ENCODE data around the gene NTF3.

The NTF3 gene

DNA sequence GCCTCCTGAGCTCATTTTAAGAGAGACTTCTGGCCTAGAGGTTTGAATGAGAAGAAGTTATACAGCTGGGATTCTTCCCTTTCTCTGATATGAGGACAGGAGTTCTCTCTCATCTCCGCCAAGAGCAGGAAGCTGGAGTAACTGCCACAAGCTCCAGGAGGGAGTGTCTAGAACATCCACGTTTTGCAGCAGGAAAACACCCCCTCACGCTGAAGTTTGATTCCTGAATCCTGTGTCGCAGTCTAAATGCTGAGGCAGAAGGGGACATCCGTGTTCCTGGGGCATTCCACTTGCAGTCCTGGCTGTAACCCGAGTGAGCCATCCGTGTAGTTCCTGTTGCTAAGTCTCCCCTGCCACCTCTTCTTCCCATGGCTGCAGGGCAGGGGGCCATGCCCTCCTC is 38.3 kb downstream of the NTF3 start:
- TF ChIP-seq, protein P1, sequence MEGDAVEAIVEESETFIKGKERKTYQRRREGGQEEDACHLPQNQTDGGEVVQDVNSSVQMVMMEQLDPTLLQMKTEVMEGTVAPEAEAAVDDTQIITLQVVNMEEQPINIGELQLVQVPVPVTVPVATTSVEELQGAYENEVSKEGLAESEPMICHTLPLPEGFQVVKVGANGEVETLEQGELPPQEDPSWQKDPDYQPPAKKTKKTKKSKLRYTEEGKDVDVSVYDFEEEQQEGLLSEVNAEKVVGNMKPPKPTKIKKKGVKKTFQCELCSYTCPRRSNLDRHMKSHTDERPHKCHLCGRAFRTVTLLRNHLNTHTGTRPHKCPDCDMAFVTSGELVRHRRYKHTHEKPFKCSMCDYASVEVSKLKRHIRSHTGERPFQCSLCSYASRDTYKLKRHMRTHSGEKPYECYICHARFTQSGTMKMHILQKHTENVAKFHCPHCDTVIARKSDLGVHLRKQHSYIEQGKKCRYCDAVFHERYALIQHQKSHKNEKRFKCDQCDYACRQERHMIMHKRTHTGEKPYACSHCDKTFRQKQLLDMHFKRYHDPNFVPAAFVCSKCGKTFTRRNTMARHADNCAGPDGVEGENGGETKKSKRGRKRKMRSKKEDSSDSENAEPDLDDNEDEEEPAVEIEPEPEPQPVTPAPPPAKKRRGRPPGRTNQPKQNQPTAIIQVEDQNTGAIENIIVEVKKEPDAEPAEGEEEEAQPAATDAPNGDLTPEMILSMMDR (conservative IDR thresholded peaks at IDR 0.05) = no peak
- no peak overlapping the region for H3K27ac ChIP-seq

DNA sequence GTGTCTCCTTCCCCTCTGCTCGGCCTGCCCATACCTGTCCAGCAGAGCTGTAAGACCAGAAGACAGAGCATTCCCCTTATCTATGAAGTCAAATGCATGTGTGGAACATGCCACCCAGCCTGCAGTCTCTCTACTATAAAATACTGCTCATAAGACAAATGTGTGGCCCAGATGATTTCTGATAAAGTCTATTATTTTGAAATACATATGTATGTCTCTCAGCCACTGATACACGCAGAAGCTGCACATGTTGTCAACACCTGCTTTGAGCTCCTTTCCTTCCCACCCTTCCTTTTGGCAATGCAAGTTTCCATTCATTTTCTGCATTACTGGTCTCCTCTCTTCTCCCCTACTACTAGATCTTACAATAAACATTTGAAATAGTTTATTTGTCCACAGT is 38.8 kb downstream of the NTF3 start:
- TF ChIP-seq, protein P1 (conservative IDR thresholded peaks at IDR 0.05) = no peak
- no peak overlapping the region for H3K27ac ChIP-seq

DNA sequence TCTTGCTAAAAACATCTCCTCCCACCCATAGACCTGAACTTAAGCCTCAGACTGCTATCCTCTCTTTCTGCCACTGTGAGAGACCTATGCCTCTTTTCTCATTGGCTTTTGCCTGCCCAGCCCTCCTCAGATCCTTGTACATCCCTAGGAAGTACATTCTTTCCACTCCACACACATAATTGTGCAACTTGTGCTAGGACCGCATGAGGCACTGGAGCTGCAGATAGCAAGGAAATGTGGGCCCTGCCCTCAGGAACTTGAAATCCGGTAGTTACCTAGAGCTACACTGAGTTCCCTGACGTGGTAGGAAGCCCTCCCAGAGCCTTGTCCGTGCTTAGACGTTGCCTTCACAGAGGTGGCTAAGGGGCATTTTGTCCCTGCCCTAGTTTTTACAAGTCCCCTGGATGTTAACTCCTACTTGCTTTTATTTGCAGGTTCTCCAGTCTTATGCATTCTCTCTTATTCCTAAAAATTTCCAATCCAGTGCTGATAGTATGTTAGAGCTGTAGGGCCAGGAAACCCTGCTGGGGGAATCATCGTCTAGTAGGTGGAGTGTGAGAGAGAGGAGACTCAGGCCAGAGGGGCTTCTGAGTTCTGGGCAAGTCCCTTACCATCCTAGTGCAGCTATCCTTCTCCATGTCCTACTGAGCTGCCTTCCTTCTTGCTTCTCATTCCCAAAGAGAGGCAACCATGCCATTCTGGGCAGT is 41.3 kb downstream of the NTF3 start:
- TF ChIP-seq, protein P1 (conservative IDR thresholded peaks at IDR 0.05) = no peak
- no peak overlapping the region for H3K27ac ChIP-seq

DNA sequence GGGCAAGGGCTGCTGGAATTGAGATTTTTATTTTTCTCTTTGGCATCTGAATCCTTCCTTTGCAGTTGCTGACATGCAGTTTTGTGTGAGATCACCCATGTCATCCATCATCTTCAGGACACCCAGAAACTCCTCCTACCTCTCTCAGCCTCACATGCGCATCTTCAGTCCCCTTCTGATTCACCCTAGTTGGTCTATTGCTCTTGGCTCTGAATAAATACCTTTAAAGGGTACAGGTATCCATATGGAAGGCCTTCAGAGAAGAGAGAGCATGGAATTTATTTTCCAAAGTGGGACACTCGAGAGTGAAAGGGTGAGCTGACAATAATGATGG is 41.8 kb downstream of the NTF3 start:
- TF ChIP-seq, protein P1 (conservative IDR thresholded peaks at IDR 0.05) = no peak
- H3K27ac ChIP-seq = no peak overlapping the region

DNA sequence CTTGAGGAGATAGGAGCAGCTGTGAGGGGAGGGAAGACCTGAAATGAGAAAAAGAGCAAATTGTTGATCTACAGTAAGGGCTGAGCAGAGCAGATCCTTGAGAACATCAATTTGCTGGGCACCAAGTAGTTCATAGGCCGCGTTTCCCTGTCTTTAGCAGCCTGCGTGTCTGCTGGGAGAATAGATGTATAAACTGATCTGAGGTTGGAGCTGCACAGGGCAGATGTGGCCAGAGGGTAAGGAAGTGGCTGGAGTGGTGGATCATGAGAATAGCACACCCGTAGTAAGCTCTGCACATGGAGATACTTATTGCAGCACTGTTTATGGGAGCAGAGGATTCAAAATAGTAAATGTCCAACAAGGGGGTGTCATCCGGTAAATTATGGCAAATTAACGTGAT is 44.4 kb downstream of the NTF3 start:
- TF ChIP-seq, protein P1 (conservative IDR thresholded peaks at IDR 0.05) = no peak
- no peak overlapping the region for H3K27ac ChIP-seq

DNA sequence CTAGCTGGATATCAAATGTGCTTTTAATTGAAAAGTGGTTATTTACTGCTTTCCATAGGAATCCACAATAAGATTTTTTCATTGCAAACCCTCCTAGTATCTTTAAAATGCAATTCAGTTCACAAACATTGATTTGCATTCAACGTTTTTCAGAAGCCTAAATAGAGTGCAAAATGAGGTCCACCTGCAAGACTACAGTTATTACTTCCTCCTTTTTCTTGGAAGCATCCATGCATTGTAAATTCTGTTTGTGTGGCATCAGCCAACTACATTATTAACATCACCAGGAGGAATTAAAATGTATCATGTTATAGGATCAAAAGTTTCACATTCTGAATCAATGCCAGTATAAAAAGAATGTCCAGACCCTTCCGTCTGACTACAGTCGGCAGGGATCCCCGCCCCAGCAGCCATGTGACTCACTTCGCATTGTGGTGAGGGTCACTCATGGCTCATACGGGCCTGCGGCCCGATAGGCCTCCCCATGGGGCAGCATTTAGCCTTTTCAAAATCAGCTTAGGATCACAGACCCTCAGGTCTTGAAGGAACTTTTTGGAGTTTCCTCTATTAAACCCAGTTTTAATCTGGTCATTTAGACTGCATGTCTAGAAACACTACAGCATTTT is 46.3 kb downstream of the NTF3 start:
- TF ChIP-seq, protein P1 (conservative IDR thresholded peaks at IDR 0.05) = no peak
- no peak overlapping the region for H3K27ac ChIP-seq

DNA sequence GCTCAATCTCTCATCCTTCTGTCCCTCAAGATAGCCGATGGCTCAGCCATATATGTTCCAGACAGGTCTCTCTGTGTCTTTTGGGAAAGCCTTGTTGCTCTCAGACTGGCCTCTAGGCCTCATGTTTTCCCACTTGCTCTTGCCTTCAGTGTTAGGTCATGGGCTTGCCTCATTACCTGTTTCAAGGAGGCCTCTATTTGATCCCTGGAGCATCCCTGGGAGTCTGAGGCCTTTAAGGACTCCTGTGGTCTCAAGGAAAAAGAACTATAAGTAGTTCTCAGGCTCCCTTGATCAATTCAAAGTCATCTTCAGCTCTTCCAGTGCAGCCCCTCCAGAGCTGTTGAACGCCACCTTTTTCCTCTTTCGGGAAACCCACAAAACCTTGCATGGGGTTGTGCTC is 47.9 kb downstream of the NTF3 start:
- no peak overlapping the region for H3K27ac ChIP-seq
- TF ChIP-seq, protein P1 (conservative IDR thresholded peaks at IDR 0.05) = no peak
